Measurements from ENCODE around the gene SERPINA9.

DNA sequence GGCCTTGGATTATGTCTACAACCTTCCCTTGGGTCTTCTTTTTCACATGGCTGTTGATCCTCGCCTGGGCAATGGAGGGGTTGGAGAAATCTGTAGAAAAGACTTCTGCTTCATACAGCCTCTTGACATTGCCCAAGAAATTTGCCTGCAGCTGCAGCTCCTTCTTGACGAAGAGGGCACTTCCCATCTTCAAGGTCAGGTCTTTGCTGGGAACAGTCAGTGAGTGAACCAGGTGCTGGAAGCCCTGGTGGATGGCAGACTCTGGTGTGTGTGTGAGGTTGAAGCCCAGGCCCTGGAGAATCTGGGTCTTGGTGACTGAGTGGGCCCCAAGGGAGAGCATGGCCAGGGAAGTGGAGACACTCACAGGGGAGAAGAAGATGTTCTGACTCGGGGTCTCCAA, 6.7 kb downstream of the SERPINA9 start:
- TF ChIP-seq, protein P1, sequence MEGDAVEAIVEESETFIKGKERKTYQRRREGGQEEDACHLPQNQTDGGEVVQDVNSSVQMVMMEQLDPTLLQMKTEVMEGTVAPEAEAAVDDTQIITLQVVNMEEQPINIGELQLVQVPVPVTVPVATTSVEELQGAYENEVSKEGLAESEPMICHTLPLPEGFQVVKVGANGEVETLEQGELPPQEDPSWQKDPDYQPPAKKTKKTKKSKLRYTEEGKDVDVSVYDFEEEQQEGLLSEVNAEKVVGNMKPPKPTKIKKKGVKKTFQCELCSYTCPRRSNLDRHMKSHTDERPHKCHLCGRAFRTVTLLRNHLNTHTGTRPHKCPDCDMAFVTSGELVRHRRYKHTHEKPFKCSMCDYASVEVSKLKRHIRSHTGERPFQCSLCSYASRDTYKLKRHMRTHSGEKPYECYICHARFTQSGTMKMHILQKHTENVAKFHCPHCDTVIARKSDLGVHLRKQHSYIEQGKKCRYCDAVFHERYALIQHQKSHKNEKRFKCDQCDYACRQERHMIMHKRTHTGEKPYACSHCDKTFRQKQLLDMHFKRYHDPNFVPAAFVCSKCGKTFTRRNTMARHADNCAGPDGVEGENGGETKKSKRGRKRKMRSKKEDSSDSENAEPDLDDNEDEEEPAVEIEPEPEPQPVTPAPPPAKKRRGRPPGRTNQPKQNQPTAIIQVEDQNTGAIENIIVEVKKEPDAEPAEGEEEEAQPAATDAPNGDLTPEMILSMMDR (IDR thresholded peaks at IDR 0.05) = no peak
- TF ChIP-seq POLR2A (IDR thresholded peaks at IDR 0.05) = no peak
- TF ChIP-seq EP300 (IDR thresholded peaks at IDR 0.05) = no peak

All from tibial nerve (tissue), 4 donors.